Bronchial epithelial cell (primary cell): ENCODE data around the gene PLCD1. TPM values are rescaled to one million over a fixed set of nuclear protein-coding genes. Genes with fewer than 3 reads are reported as not detected.
"Not testable (repeated sequence)": the region's sequence is repeated elsewhere in the genome, so short reads cannot be mapped to it uniquely, and the experiment has no call there.

Experiments
- DNase-seq: peaks from one replicate; pipeline ENCODE4 v3.0.0-alpha.2; 2010; ENCODE audit warnings: low read depth
- FAIRE-seq: peaks from 2 replicates; lab custom pipeline; 2011; peaks lifted over from hg19 to GRCh38; lab: Jason Lieb, UNC
- H3K27me3 ChIP-seq: 2 replicates; pipeline ENCODE4 v1.5.1; 2011; ENCODE audit warnings: low read length; ENCODE audit not compliant: control insufficient read depth, insufficient read depth
- H3K36me3 ChIP-seq: 2 replicates; pipeline ENCODE4 v1.5.1; 2011; ENCODE audit warnings: low read length; ENCODE audit not compliant: control insufficient read depth, insufficient read depth
- H3K4me3 ChIP-seq: 2 replicates; pipeline ENCODE4 v1.5.1; 2011; ENCODE audit warnings: mild to moderate bottlenecking, low read depth, low read length, control low read depth
- total RNA-seq: library from RNA; depleted of rRNA; stranded (reverse); fragments of >200 nt; gene quantifications from 2 replicates; pipeline ENCODE4 v1.2.1, GENCODE V29; 2014
- TF ChIP-seq, protein P1 (sequence below): IDR thresholded peaks from 2 replicates; pipeline ENCODE4 v1.5.1; 2011; ENCODE audit warnings: mild to moderate bottlenecking, moderate library complexity, low read length, control low read depth, inconsistent platforms; ENCODE audit not compliant: insufficient read depth, severe bottlenecking

The PLCD1 gene
- total RNA-seq, 1 donor from 2014 or later: 24.2 TPM

DNA sequence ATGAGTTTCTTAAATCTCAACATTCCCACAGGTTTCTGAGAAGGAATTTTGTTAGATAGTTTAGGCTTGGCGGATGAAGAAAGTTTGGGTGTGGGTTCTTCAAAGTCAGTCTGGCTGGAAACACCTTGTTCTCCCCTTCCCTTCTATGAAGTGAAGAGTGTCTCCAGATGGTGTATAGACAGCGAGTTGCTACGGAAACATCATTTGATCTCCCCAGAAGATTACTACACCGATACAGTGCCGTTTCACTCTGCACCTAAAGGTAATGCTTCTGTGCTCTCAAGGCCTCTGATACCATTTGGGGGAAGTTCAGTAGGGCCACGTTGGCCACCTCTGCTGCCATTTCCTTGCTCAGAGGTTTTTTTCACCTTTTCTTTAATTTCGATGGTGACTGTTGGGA lies 30.1 kb upstream of the PLCD1 start:
- no peak for DNase-seq

DNA sequence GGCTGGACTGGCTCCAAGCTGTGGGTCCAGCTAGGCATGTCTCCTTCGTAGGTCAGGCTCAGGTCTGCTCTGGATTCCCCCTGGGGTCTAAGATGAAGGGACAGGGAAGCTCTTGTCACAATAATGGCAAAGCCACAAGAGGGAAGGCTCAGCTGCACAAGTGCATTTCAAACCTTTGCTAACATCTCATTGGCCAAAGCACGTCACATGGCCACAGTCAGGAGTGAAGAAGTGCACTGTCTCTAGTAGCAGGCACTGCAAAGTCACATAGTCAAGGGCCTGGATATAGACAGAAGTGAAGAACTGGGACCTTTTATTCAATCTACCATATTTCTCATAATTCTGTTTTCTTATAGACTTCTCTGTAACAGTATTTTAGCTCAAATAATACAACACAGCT lies 29.7 kb upstream of the PLCD1 start:
- Histone ChIP-seq H3K4me3 (no peak overlapping the region), H3K36me3 (no peaks in the 10 kb centered on the region), H3K27me3 (peaks cover 7% of the 10 kb centered on the region)
- DNase-seq (no peak), FAIRE-seq (no peak)
- TF ChIP-seq, protein P1, sequence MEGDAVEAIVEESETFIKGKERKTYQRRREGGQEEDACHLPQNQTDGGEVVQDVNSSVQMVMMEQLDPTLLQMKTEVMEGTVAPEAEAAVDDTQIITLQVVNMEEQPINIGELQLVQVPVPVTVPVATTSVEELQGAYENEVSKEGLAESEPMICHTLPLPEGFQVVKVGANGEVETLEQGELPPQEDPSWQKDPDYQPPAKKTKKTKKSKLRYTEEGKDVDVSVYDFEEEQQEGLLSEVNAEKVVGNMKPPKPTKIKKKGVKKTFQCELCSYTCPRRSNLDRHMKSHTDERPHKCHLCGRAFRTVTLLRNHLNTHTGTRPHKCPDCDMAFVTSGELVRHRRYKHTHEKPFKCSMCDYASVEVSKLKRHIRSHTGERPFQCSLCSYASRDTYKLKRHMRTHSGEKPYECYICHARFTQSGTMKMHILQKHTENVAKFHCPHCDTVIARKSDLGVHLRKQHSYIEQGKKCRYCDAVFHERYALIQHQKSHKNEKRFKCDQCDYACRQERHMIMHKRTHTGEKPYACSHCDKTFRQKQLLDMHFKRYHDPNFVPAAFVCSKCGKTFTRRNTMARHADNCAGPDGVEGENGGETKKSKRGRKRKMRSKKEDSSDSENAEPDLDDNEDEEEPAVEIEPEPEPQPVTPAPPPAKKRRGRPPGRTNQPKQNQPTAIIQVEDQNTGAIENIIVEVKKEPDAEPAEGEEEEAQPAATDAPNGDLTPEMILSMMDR: no peak

More for the DNA sequence above, 30.1 kb upstream of the PLCD1 start:
- H3K4me3 ChIP-seq: no peak overlapping the region
- H3K27me3 ChIP-seq: peaks cover 7% of the 10 kb centered on the region
- H3K36me3 ChIP-seq: no peaks in the 10 kb centered on the region
- FAIRE-seq: no peak
- TF ChIP-seq, protein P1: no peak

DNA sequence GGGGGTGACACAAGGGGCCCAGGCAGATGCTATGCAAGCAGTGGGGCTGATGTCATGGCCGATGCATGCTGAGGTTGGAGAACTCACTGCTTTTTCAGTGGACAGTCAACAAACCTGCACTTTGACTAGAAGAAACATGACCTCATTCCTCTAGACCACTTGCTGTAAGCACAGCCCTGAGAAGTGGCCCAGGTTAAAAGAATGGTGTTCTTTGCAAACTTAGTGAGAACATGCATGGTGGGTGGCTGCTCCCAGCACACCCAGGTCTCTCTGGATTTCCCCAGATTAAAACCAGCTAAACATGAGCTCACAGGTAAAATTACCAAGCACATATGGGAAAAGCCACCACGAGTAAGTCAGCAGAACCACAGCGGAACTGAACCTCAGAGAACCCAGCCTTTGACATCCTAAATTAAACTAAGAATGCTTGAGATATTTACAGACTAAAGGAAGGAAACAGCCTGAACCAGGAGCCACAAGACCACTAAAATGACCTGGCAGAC lies 25.1 kb upstream of the PLCD1 start:
- Histone ChIP-seq H3K36me3 (no peaks in the 10 kb centered on the region), H3K4me3 (no peak overlapping the region), H3K27me3 (no peaks in the 10 kb centered on the region)
- FAIRE-seq: no peak
- no peak for DNase-seq
- TF ChIP-seq, protein P1: no peak

DNA sequence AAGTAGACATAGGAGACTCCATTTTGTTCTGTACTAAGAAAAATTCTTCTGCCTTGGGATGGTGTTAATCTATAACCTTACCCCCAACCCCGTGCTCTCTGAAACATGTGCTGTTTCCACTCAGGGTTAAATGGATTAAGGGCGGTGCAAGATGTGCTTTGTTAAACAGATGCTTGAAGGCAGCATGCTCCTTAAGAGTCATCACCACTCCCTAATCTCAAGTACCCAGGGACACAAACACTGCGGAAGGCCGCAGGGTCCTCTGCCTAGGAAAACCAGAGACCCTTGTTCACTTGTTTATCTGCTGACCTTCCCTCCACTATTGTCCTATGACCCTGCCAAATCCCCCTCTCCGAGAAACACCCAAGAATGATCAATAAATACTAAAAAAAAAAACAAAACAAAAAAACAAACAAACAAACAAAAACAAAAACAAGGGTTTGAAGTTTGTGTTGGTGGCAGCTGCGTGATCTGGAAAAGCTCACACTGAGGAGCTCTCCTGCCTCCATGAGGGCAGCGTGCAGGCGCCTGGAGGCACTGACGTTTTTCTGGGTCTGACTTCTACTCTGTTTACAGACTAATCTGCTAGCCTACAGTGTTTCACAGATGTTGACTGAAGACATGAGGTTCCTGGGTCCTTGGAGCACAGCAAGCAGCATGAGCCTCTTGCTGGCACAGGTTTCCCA lies 24.5 kb upstream of the PLCD1 start:
- H3K36me3 ChIP-seq, FAIRE-seq, DNase-seq, H3K27me3 ChIP-seq, H3K4me3 ChIP-seq: not testable (repeated sequence)

DNA sequence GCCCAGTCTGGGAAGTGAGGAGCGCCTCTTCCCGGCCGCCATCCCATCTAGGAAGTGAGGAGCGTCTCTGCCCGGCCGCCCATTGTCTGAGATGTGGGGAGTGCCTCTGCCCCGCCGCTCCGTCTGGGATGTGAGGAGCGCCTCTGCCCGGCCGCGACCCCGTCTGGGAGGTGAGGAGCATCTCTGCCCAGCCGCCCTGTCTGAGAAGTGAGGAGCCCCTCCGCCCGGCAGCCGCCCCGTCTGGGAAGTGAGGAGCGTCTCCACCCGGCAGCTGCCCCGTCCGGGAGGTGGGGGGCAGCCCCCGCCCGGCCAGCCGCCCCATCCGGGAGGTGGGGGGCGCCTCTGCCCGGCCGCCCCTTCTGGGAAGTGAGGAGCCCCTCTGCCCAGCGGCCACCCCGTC lies 23.8 kb upstream of the PLCD1 start:
- H3K4me3 ChIP-seq, H3K27me3 ChIP-seq, DNase-seq, H3K36me3 ChIP-seq, FAIRE-seq: not testable (repeated sequence)

DNA sequence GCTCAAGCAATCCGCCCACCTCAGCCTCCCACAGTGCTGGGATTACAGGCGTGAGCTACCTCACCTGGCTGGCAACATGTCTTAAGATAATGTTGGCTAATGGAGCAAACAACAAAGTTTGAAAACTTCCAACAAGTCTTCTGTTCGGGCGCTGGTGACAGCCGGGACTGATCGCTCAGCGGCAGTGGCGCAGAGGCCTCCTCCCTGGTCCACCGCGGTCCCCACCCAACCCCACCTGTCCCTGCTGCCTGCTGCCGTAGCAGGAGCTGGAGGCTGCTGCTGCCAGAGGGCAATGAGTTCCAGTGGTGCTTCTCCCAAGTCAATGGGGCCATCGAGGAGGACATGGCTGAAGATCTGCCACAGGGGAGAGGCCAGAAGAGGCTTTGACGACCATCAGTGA lies 21.7 kb upstream of the PLCD1 start:
- H3K4me3 ChIP-seq: no peak overlapping the region
- H3K36me3 ChIP-seq: no peaks in the 10 kb centered on the region
- FAIRE-seq: no peak
- no peak for DNase-seq
- H3K27me3 ChIP-seq: no peaks in the 10 kb centered on the region
- TF ChIP-seq, protein P1: no peak
